ENCODE results near the gene CES3. TPM values are rescaled to one million over a fixed set of nuclear protein-coding genes. Genes with fewer than 3 reads are reported as not detected.
A peak's percentile ranks its signal among the peaks of the same experiment; 100 is the strongest.
"Not testable (repeated sequence)": the region's sequence is repeated elsewhere in the genome, so short reads cannot be mapped to it uniquely, and the experiment has no call there.

CES3 gene
- polyA plus RNA-seq, 1 experiment: 0.12 TPM

DNA sequence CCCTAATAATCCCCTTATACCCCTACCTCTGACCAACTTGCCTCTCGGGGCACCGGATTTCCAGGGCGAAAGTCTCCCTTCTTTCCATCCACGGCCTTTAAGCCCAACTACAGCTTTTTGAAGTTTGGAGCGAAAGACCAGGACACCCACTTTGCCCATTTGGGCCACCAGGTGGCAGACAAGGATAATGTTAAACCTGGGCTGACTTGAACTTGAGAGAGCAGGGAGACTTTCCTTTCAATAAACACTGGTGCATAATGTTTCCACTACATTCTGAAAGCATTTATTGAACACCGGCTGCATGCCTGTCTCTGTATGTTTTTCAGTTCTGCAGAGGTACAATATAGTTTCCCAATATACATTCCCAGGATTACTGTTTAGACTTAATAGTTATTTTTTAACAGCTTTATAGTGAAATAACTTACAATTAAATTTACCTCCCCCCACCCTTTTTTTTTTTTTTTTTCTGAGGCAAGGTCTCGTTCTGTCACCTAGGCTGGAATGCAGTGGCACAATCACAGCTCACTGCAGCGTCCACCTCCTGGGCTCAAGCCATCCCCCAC is 6.9 kb upstream of the CES3 start:
- H3K4me3 ChIP-seq (ENCODE audit: low read depth, low read length): no peak overlapping the region
- POLR2A ChIA-PET: interaction anchor here (1.0 kb wide), 1 partner anchor 201 kb away, joined by 4 read pairs; no protein-coding TSS in a partner anchor
- peaks cover 5% of the 10 kb centered on the region; the same call in 1 of the 2 replicates for H3K9me3 ChIP-seq (ENCODE audit: control insufficient read depth, insufficient read depth, low read length)
- no peak overlapping the region for H3K27ac ChIP-seq (ENCODE audit: low read depth, low read length)
- H3K27me3 ChIP-seq (ENCODE audit: control insufficient read depth, insufficient read depth, low read length): peaks cover 21% of the 10 kb centered on the region
- peak; percentile 59 for DNase-seq (ENCODE audit: low read depth, low spot score)
- TF ChIP-seq, protein P1, sequence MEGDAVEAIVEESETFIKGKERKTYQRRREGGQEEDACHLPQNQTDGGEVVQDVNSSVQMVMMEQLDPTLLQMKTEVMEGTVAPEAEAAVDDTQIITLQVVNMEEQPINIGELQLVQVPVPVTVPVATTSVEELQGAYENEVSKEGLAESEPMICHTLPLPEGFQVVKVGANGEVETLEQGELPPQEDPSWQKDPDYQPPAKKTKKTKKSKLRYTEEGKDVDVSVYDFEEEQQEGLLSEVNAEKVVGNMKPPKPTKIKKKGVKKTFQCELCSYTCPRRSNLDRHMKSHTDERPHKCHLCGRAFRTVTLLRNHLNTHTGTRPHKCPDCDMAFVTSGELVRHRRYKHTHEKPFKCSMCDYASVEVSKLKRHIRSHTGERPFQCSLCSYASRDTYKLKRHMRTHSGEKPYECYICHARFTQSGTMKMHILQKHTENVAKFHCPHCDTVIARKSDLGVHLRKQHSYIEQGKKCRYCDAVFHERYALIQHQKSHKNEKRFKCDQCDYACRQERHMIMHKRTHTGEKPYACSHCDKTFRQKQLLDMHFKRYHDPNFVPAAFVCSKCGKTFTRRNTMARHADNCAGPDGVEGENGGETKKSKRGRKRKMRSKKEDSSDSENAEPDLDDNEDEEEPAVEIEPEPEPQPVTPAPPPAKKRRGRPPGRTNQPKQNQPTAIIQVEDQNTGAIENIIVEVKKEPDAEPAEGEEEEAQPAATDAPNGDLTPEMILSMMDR (IDR thresholded peaks at IDR 0.05; ENCODE audit: low read depth, low read length): peak; percentile 89
- CTCF ChIA-PET: interaction anchor here (0.6 to 2.6 kb wide), 26 partner anchors 9 to 706 kb away, joined by 3 to 29 read pairs (median 5); partner anchors contain the start of genes CES4A, EXOC3L1, FBXL8 and TMEM208

DNA sequence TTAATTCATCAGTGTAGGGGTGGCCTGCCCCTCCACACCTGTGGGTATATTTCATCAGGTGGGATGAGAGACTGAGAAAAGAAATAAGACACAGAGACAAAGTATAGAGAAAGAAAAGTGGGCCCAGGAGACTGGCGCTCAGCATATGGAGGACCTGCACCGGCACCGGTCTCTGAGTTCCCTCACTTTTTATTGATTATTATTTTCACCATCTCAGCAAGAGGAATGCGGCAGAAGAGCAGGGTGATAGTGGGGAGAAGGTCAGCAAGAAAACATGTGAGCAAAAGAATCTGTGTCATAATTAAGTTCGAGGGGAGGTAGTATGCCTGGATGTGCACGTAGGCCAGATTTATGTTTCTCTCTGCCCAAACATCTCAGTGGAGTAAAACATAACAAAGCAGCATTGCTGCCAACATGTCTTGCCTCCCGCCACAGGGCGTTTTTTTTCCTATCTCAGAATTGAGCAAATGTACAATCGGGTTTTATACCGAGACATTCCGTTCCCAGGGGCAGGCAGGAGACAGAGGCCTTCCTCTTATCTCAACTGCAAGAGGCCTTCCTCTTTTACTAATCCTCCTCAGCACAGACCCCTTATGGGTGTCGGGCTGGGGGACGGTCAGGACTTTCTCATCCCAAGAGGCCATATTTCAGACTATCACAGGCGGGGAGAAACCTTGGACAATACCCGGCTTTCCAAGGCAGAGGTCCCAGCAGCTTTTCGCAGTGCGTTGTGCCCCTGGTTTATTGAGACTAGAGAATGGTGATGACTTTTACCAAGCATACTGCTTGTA is 5.5 kb upstream of the CES3 start:
- CTCF ChIA-PET, POLR2A ChIA-PET: not testable (repeated sequence)

DNA sequence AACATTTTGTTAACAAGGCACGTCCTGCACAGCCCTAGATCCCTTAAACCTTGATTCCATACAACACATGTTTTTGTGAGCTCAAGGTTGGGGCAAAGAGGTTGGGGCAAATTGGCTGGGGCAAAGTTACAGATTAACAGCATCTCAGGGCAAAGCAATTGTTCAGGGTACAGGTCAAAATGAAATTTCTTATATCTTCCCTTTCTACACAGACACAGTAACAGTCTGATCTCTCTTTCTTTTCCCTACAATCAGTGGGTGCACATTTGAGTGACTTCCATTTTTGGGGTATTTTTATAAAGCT is 5.0 kb upstream of the CES3 start:
- H3K9me3 ChIP-seq (ENCODE audit: control insufficient read depth, insufficient read depth, low read length); H3K4me3 ChIP-seq (ENCODE audit: low read depth, low read length); H3K27ac ChIP-seq (ENCODE audit: low read depth, low read length); POLR2A ChIA-PET; DNase-seq (ENCODE audit: low read depth, low spot score): not testable (repeated sequence)
- peaks cover 15% of the 10 kb centered on the region for H3K27me3 ChIP-seq (ENCODE audit: control insufficient read depth, insufficient read depth, low read length)
- CTCF ChIA-PET: interaction anchor here (0.9 to 3.8 kb wide), 3 partner anchors 61 to 229 kb away, joined by 3 to 19 read pairs (median 3); no protein-coding TSS in a partner anchor

More for the DNA sequence above, 5.5 kb upstream of the CES3 start:
- H3K27me3 ChIP-seq (ENCODE audit: control insufficient read depth, insufficient read depth, low read length): peaks cover 15% of the 10 kb centered on the region
- DNase-seq (ENCODE audit: low read depth, low spot score); H3K9me3 ChIP-seq (ENCODE audit: control insufficient read depth, insufficient read depth, low read length); H3K27ac ChIP-seq (ENCODE audit: low read depth, low read length); H3K4me3 ChIP-seq (ENCODE audit: low read depth, low read length): not testable (repeated sequence)

DNA sequence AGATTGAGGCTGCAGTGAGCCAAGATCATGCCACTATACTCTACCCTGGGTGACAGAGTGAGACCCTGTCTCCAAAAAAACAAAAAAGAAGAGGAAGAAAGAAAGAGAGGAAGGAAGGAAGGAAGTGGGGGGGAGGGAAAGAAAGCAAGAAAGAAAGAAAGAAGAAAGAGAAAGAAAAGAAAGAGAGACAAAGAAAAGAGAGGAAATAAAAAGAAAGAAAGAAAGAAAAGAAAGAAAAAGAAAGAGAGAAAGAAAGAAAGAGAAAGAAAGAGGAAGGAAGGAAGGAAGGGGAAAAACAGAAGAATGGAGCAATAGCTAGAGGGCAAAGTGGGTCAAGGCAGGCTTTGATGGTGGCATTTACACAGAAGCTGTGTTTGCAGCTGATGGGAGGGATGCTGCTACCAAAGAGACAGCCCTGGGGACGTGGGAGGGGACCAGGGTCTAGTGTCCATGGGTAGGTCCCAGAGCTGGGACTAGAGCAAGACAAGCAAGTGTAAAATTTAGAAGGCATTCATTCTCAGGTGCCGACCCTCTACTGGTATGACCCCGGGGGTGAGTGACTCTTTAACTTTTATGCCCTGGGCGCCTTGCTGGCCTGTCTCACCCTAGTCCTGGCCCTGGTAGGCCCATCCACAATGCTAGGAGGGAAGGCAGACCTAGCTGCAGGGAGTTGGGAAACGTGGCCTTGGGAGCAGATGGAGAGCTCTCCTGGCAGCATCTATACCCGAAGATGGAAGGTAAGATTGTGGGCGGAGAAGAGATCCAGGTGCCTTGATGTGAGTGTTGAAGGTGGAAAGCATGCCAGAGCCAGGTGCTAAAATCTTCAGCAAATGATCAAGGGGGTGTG is 2.0 kb upstream of the CES3 start:
- Histone ChIP-seq H3K9me3 (ENCODE audit: control insufficient read depth, insufficient read depth, low read length) (no peaks in the 10 kb centered on the region), H3K27ac (ENCODE audit: low read depth, low read length) (no peak overlapping the region), H3K27me3 (ENCODE audit: control insufficient read depth, insufficient read depth, low read length) (peaks cover 15% of the 10 kb centered on the region), H3K4me3 (ENCODE audit: low read depth, low read length) (no peak overlapping the region)
- DNase-seq (ENCODE audit: low read depth, low spot score): no peak
- ChIA-PET POLR2A (no interaction called here), CTCF (interaction anchor here (0.7 to 3.8 kb wide), 8 partner anchors 13 to 374 kb away, joined by 3 to 19 read pairs (median 4); no protein-coding TSS in a partner anchor)
- TF ChIP-seq, protein P1 (IDR thresholded peaks at IDR 0.05; ENCODE audit: low read depth, low read length): no peak

DNA sequence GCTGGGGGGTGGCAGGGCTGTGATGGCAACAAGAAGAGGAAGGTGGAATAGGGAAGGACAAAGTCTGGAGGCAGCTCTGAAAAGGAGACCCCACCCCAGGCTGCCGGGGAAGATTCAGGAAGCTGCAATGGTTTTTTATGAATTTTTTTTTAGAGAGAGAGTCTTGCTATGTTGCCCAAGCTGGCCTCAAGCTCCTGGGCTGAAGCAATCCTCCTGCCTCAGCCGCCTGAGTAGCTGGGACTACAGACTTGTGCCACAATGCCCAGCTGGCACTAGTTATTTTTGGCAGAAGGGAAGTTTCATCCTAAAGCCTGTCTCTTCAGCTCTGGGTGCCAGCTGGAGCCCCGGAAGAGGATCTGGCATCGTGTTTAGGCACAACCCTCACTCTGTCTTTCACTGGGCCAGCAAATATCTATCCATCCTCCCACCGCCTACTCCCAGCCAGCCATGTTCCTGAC is 1.3 kb upstream of the CES3 start:
- Histone ChIP-seq H3K27me3 (ENCODE audit: control insufficient read depth, insufficient read depth, low read length) (peaks cover 21% of the 10 kb centered on the region), H3K9me3 (ENCODE audit: control insufficient read depth, insufficient read depth, low read length) (no peaks in the 10 kb centered on the region), H3K4me3 (ENCODE audit: low read depth, low read length) (no peak overlapping the region), H3K27ac (ENCODE audit: low read depth, low read length) (no peak overlapping the region)
- TF ChIP-seq, protein P1 (IDR thresholded peaks at IDR 0.05; ENCODE audit: low read depth, low read length): no peak
- DNase-seq (ENCODE audit: low read depth, low spot score): no peak
- ChIA-PET CTCF (interaction anchor here (0.6 to 3.8 kb wide), 11 partner anchors 10 to 201 kb away, joined by 3 to 19 read pairs (median 4); no protein-coding TSS in a partner anchor), POLR2A (interaction anchor here (0.6 kb wide), 1 partner anchor 204 kb away, joined by 6 read pairs; no protein-coding TSS in a partner anchor)
